Endothelial cell of hepatic sinusoid (primary cell): Measurements from ENCODE around the gene TUB.

ENCODE experiments used
- in situ Hi-C: cut with HindIII; loops from 2 replicates; pipeline ENCODE4 v1.10.0; 2017; ENCODE audit warnings: low sequenced_read_pairs

TUB gene

GRCh38 chr11:8045839-8046238 lies 35.2 kb upstream of the TUB start:
- in situ Hi-C loops: no loop called here

GRCh38 chr11:8047382-8047781 lies 33.6 kb upstream of the TUB start:
- in situ Hi-C loops: no loop called here

- in situ Hi-C loops: no loop called here
These were observed 31.9 kb upstream of the TUB start for GRCh38 chr11:8049084-8049483.

- in situ Hi-C loops: no loop called here
These were observed 25.7 kb upstream of the TUB start for GRCh38 chr11:8055091-8055835.

- in situ Hi-C loops: no loop called here
These were observed 25.0 kb upstream of the TUB start for GRCh38 chr11:8055836-8056526.

- in situ Hi-C loops: no loop called here
These were observed 24.1 kb upstream of the TUB start for GRCh38 chr11:8056810-8057463.

GRCh38 chr11:8058216-8058615 lies 22.8 kb upstream of the TUB start:
- in situ Hi-C loops: no loop called here

GRCh38 chr11:8059030-8059429 lies 22.0 kb upstream of the TUB start:
- in situ Hi-C loops: no loop called here

GRCh38 chr11:8059571-8060011 lies 21.4 kb upstream of the TUB start:
- in situ Hi-C loops: no loop called here

GRCh38 chr11:8060146-8060719 lies 20.8 kb upstream of the TUB start:
- in situ Hi-C loops: no loop called here

- in situ Hi-C loops: no loop called here
These were observed 20.0 kb upstream of the TUB start for GRCh38 chr11:8060801-8061554.

- in situ Hi-C loops: no loop called here
These were observed 19.2 kb upstream of the TUB start for GRCh38 chr11:8061555-8062428.

GRCh38 chr11:8062781-8063257 lies 18.2 kb upstream of the TUB start:
- in situ Hi-C loops: no loop called here

GRCh38 chr11:8063324-8063723 lies 17.7 kb upstream of the TUB start:
- in situ Hi-C loops: no loop called here

- in situ Hi-C loops: no loop called here
These were observed 16.0 kb upstream of the TUB start for GRCh38 chr11:8065031-8065430.

GRCh38 chr11:8066036-8066910 lies 14.7 kb upstream of the TUB start:
- in situ Hi-C loops: no loop called here

GRCh38 chr11:8066911-8067455 lies 14.0 kb upstream of the TUB start:
- in situ Hi-C loops: no loop called here

GRCh38 chr11:8067567-8067928 lies 13.5 kb upstream of the TUB start:
- in situ Hi-C loops: no loop called here
